ENCODE measurements around the gene CUL5. TPM values are rescaled to one million over a fixed set of nuclear protein-coding genes. Genes with fewer than 3 reads are reported as not detected.
A peak's percentile ranks its signal among the peaks of the same experiment; 100 is the strongest.
"Not testable (repeated sequence)": the region's sequence is repeated elsewhere in the genome, so short reads cannot be mapped to it uniquely, and the experiment has no call there.

CUL5 gene
- total RNA-seq, 4 donors from 2014 or later, result 23.8 to 33.6 (median 27.7) TPM

DNA sequence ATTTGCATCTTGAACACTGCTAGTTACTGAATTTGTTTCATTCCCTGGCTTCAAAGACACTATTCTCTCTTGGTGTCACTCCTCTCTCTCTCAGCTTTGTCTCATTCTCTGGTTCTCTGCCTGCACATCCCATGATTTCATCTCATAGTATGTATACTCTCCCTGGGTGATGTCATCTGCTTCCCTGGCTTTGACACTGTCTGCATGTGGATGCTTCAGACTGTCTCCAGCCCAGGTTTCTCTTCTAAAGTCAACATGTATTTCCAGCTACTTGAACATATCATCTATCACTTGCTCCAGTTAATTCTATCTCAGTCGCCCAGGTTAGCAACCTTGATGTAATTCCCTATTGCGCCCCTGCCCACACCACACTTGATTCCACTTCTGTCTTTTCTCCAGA, 103.4 kb downstream of the CUL5 start:
- WGBS, 2 donors (ENCODE audit: low coverage in 1 of 2), result 92 to 94% methylated on average over 2 of the region's 2 CpGs
- Histone ChIP-seq H3K27me3 (no peaks in the 10 kb centered on the region), H3K4me1 (peaks cover 3 to 17% (median 11%) of the 10 kb centered on the region in 4 donors), H3K9me3 (no peaks in the 10 kb centered on the region), H3K4me3 (no peak overlapping the region), H3K27ac (no peak overlapping the region), H3K36me3 (no peaks in the 10 kb centered on the region)
- in situ Hi-C loops (cut with MboI; ENCODE audit: low pct_ligation_motif_present in 1 of 4, low pct_unique_long_range_greater_than_20kb in 1 of 4, low sequenced_read_pairs in 3 of 4) (no loop called here), intact Hi-C loops (cut with DNase I; ENCODE audit: low total_unique reads) (no loop called here)
- no peak for DNase-seq
- no peak for TF ChIP-seq EP300 (IDR thresholded peaks at IDR 0.05; ENCODE audit: low read depth)
- no peak for TF ChIP-seq POLR2AphosphoS5 (IDR thresholded peaks at IDR 0.05)
- TF ChIP-seq, protein P1, sequence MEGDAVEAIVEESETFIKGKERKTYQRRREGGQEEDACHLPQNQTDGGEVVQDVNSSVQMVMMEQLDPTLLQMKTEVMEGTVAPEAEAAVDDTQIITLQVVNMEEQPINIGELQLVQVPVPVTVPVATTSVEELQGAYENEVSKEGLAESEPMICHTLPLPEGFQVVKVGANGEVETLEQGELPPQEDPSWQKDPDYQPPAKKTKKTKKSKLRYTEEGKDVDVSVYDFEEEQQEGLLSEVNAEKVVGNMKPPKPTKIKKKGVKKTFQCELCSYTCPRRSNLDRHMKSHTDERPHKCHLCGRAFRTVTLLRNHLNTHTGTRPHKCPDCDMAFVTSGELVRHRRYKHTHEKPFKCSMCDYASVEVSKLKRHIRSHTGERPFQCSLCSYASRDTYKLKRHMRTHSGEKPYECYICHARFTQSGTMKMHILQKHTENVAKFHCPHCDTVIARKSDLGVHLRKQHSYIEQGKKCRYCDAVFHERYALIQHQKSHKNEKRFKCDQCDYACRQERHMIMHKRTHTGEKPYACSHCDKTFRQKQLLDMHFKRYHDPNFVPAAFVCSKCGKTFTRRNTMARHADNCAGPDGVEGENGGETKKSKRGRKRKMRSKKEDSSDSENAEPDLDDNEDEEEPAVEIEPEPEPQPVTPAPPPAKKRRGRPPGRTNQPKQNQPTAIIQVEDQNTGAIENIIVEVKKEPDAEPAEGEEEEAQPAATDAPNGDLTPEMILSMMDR (IDR thresholded peaks at IDR 0.05), result no peak
- TF ChIP-seq POLR2A (IDR thresholded peaks at IDR 0.05), result no peak

DNA sequence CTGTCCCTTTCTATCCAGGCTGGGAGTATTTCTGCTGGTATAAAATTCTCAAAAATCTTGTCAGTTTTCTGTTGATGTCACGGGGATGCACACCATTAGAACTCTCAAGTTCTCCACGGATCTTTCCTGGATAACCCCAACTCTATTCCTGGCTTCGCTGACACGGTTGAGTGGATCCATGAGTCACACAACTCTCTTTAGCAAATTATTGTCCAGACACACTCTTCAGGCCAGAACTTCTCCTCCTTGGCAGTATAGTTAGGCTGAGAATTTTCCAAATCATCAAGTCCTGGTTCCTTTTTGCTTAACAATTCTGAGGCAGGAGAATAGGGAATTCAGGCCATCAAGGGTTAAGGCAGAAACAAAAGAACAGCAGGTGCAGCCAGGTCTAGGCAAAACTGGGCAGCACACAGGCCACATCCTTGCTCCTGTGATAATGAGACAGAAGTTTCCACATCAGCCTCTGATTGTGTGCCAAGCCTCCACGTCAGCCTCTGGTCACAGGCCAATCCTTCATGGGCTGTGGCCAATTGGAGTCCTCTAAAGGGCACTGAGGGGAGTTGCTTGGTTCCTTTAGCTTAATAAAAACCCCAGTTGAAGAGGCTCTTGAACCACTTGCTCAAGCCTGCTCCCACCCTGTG, 106.9 kb downstream of the CUL5 start:
- DNase-seq, result peak; percentile 73
- H3K4me3 ChIP-seq, result no peak overlapping the region
- no peaks in the 10 kb centered on the region for H3K36me3 ChIP-seq
- H3K27me3 ChIP-seq, result no peaks in the 10 kb centered on the region
- peaks cover 3 to 17% (median 11%) of the 10 kb centered on the region in 4 donors for H3K4me1 ChIP-seq
- in situ Hi-C loops (cut with MboI; ENCODE audit: low pct_ligation_motif_present in 1 of 4, low pct_unique_long_range_greater_than_20kb in 1 of 4, low sequenced_read_pairs in 3 of 4), result no loop called here
- H3K27ac ChIP-seq, result peak overlapping the region; percentile 70 to 84 (median 76)
- WGBS, 2 donors (ENCODE audit: low coverage in 1 of 2), result 46% methylated on average over 5 of the region's 5 CpGs; no CpG with 5 or more reads in 1 of the 2 donors
- TF ChIP-seq, protein P1 (IDR thresholded peaks at IDR 0.05), result no peak
- TF ChIP-seq POLR2A (IDR thresholded peaks at IDR 0.05) (no peak), EP300 (IDR thresholded peaks at IDR 0.05; ENCODE audit: low read depth) (peak; percentile 17), POLR2AphosphoS5 (IDR thresholded peaks at IDR 0.05) (peak; percentile 24 to 52 (median 38))
- intact Hi-C loops (cut with DNase I; ENCODE audit: low total_unique reads), result loop anchor here (5.0 kb wide), 1 partner anchor 107 kb away; the partner anchor contains the start of genes ATM and NPAT
- H3K9me3 ChIP-seq, result no peaks in the 10 kb centered on the region

DNA sequence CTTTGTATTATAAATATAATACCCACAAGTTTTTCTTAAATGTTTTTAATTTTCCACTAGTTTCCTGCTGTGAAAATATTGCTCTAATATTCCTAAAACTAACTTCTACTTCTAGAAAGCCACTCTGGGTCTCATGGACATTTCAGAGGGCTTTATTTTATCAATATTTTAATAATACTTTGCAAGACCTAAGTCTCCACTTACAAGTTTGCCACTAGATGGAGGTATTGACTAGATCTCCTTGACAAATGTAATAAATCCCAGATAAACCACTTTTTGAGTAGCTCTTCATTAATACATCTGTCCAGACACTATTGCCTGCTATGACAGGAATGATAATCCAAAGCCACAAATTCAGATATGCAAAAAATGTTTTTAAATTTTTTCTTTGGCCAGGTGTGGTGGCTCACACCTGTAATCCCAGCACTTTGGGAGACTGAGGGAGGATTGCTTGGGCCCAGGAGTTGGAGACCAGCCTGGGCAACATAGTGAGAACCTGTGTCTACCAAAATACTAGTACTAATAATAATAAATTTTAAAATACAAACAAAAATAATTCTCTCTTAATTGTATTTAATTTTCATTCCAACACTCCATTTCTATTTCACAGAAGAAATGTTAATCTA, 109.2 kb downstream of the CUL5 start:
- in situ Hi-C loops (cut with MboI; ENCODE audit: low pct_ligation_motif_present in 1 of 4, low pct_unique_long_range_greater_than_20kb in 1 of 4, low sequenced_read_pairs in 3 of 4) (no loop called here), intact Hi-C loops (cut with DNase I; ENCODE audit: low total_unique reads) (loop anchor here (5.0 kb wide), 1 partner anchor 104 kb away; the partner anchor contains the start of genes ATM and NPAT)
- H3K4me3 ChIP-seq, result no peak overlapping the region
- H3K9me3 ChIP-seq, result no peaks in the 10 kb centered on the region
- no peak for DNase-seq
- H3K27ac ChIP-seq, result no peak overlapping the region
- peaks cover 3 to 34% (median 22%) of the 10 kb centered on the region in 4 donors for H3K4me1 ChIP-seq
- TF ChIP-seq POLR2AphosphoS5 (IDR thresholded peaks at IDR 0.05), result no peak
- TF ChIP-seq, protein P1 (IDR thresholded peaks at IDR 0.05), result peak; percentile 42 to 62 (median 46)
- no peaks in the 10 kb centered on the region for H3K36me3 ChIP-seq
- no peaks in the 10 kb centered on the region for H3K27me3 ChIP-seq

DNA sequence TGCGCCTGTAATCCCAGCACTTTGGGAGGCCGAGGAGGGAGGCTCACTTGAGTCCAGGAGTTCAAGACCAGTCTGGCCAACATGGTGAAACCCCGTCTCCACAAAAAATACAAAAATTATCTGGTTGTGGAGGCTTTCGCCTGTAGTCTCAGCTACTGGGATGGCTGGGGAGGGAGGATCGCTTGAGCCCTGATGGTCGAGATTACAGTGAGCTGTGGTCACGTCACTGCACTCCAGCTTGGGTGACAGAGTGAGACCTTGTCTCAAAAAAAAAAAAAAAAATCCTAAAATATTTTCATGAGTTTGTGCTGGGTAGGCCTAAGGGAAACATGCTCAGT, 112.2 kb downstream of the CUL5 start:
- peak overlapping the region; percentile 93 to 96 (median 96) for H3K27ac ChIP-seq
- 46 to 65% methylated on average over 4 to 7 of the region's 7 CpGs for whole genome bisulfite sequencing, 2 donors (ENCODE audit: low coverage in 1 of 2)
- H3K27me3 ChIP-seq; H3K9me3 ChIP-seq; H3K36me3 ChIP-seq; intact Hi-C loops (cut with DNase I; ENCODE audit: low total_unique reads); DNase-seq: not testable (repeated sequence)
- in situ Hi-C loops (cut with MboI; ENCODE audit: low pct_ligation_motif_present in 1 of 4, low pct_unique_long_range_greater_than_20kb in 1 of 4, low sequenced_read_pairs in 3 of 4), result loop anchor here in 1 of 4 donors (10.0 kb wide), 2 partner anchors 104 to 534 kb away; partner anchors contain the start of genes ATM and NPAT
- H3K4me3 ChIP-seq, result peak overlapping the region in 3 of 4 donors; percentile 74 to 80 (median 77)
- H3K4me1 ChIP-seq, result peaks cover 12 to 44% (median 30%) of the 10 kb centered on the region in 4 donors
